GM12874 (cell line): ENCODE data around the gene MACROD2.

ENCODE experiments used
- CTCF ChIP-seq: IDR thresholded peaks from 2 replicates; pipeline ENCODE4 v1.5.1; 2011; ENCODE audit warnings: low read depth, mild to moderate bottlenecking, control low read depth, low read length, moderate library complexity; ENCODE audit not compliant: insufficient read depth

Gene MACROD2

DNA sequence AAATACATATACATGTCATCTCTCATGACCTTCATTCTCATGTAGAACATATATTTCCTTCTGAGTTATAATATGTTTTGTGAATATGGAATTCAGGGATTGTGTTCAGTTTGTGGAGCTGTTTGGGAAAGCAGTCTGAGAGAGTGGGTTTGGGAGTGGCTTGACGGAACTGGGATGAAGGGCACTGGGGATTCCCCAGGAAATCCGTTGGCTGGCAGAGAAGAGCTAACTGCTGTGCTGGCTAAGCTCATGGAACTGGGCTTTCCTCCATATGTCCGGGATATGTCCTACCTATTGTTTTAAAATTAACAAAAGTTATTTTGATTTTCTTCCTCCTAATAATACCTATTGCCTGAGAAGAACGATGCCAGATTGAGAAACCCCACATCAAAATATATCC, 701.6 kb downstream of the MACROD2 start:
- TF ChIP-seq CTCF = no peak

DNA sequence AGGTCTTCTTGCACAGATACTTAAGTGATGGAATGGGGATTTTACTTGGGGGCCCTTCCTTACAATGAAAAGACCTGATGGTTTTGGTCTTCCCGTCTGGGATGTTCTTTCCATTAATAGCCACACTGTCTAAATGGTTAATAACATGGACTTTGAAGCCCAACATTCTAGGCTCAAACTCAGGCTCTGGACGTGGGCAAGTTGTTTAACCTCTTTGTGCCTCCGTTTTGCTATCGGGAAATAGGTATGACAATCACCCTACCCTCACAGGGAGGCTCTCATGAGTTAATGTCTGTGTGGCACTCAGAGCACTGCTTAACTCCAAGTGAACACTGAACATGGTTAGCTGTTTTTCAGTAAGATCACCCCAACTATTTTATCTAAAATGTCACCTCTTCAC, 702.8 kb downstream of the MACROD2 start:
- TF ChIP-seq CTCF = no peak

DNA sequence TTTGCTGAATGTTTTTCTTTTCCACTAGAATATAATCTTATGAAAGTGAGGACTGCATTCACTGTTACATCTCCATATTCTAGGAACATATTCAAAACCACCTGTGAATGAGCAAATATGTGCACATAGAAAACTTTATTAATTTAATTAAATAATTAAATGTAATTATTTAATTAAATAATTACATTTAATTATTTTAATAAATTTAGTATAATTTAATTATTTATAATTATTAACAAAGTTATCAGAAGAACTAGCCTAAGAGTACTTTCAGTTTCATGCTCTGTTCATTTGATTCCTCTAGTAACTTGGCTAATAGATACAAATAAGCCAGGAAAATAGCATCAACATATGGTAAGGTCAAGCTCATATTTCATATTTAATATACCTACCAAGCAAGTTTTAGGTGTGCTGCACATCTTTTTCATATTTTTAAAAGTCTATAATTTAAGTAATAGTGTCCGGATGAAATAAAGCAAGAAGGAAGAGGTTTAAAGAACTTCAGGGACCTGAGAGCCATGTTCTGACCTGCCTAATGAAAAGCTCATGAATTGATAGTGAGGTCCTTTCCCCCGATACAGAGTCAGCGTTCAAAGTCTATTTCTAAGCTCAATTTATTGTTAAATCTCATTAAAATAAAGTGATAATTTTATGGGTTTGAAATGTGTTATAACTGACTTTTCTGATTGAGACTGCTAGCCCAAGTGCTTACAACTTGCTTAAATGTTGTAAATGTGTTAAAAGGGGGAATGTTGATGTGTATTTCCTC, 703.5 kb downstream of the MACROD2 start:
- no peak for TF ChIP-seq CTCF

DNA sequence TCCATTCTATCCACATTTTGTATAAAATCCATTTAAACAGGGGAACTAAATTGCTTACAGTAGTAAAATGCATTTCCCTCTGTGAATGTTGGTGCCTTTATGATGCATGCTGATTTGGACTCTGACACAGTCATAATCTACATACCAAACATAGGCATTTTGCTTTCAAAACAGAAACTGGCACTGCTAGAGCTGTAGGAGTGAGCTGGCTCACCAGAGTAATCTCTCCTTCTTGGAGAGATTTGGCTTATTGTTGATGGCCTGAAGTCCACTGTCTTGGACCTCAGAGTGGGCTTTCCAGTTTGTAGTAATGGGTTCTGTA, 705.3 kb downstream of the MACROD2 start:
- no peak for TF ChIP-seq CTCF

GRCh38 chr20:14701326-14701725, 706.0 kb downstream of the MACROD2 start:
- TF ChIP-seq CTCF = no peak

DNA sequence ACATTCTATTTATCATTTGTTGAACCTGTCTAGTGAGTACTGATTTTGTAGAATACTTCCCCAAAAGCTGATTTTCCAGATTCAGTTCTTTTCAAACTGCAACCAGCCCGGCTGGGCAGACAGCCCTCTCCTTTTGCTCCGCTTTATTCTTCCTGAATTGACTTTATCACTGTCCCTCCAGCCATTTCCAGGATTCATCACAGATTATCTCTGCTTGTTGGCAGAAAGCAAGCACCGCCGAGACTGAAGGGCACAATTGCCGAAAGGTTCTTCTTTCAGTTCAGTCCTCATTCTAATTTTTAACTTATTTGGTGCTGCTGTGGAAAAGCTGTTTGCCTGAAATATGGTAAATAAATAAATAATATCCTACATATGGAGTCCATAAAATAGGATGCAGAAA, 711.2 kb downstream of the MACROD2 start:
- TF ChIP-seq CTCF = no peak

- no peak for TF ChIP-seq CTCF
Measured at GRCh38 chr20:14707026-14707680, 711.8 kb downstream of the MACROD2 start.
